Uterus (tissue), 4 donors: ENCODE data around the gene SHROOM3. TPM values are rescaled to one million over a fixed set of nuclear protein-coding genes. Genes with fewer than 3 reads are reported as not detected.

Experiments
- DNase-seq, 2 donors: peaks; one replicate each; pipeline ENCODE4 v3.0.0-alpha.2; 2019 to 2020
- H3K27ac ChIP-seq, 2 donors: fragments of 200-600 bp; sonication (generic); 1 replicate in 1 of 2; 2 replicates in 1 of 2; pipeline ENCODE4 v1.5.1; 2016 to 2018
- H3K27me3 ChIP-seq, 2 donors: fragments of 200-600 bp; sonication (generic); one replicate each; pipeline ENCODE4 v1.5.1; 2018 to 2019; ENCODE audit warnings: control low read depth in 1 of 2
- H3K36me3 ChIP-seq, 2 donors: fragments of 200-600 bp; sonication (generic); one replicate each; pipeline ENCODE4 v1.5.1; 2019; ENCODE audit warnings: control low read depth in 1 of 2
- H3K4me1 ChIP-seq, 2 donors: fragments of 200-600 bp; sonication (generic); one replicate each; pipeline ENCODE4 v1.5.1; 2018 to 2019; ENCODE audit warnings: control low read depth in 1 of 2
- H3K4me3 ChIP-seq, 2 donors: fragments of 200-600 bp; sonication (generic); 1 replicate in 1 of 2; 2 replicates in 1 of 2; pipeline ENCODE4 v1.5.1; 2018 to 2019; ENCODE audit warnings: mild to moderate bottlenecking in 1 of 2
- H3K9me3 ChIP-seq, 2 donors: fragments of 200-600 bp; sonication (generic); one replicate each; pipeline ENCODE4 v1.5.1; 2019; ENCODE audit warnings: control low read depth in 1 of 2
- CTCF ChIP-seq, 4 experiments: fragments of 200-600 bp in 2 of 4; fragments of 450-650 bp in 2 of 4; sonication (generic) in 2 of 4; IDR thresholded peaks; one replicate each; pipeline ENCODE4 v1.5.1; 2016 to 2019; ENCODE audit warnings: antibody characterized with exemption in 4 of 4, mild to moderate bottlenecking in 2 of 4, moderate library complexity in 1 of 4
- POLR2A ChIP-seq, 2 donors: fragments of 450-650 bp; IDR thresholded peaks; one replicate each; pipeline ENCODE4 v1.6.1; 2016; ENCODE audit warnings: antibody characterized with exemption in 2 of 2, mild to moderate bottlenecking in 1 of 2, moderate library complexity in 1 of 2
- intact Hi-C: fragments of 100-400 bp; cut with DNase I; formaldehyde crosslinking; loops from one replicate; pipeline ENCODE4 v1.15.1; 2023; ENCODE audit warnings: low total_unique reads
- total RNA-seq, 4 donors: library from RNA; depleted of rRNA in 3 of 4; stranded (reverse); fragments of >200 nt in 3 of 4; gene quantifications; one replicate each; pipeline versions ENCODE4 v1.1.0 to v1.2.4, GENCODE V29; 2014 to 2023
- donor health status: DM: yes; HTN: yes; CAD: no.

The SHROOM3 gene
- total RNA-seq, 4 donors from 2014 or later = 1.5 to 24.1 (median 3.4) TPM

- H3K4me1 ChIP-seq = no peaks in the 10 kb centered on the region
- no peaks in the 10 kb centered on the region for H3K36me3 ChIP-seq
- intact Hi-C loops = no loop called here
- H3K27me3 ChIP-seq = no peaks in the 10 kb centered on the region
- TF ChIP-seq POLR2A (IDR thresholded peaks at IDR 0.05) = no peak
- no peaks in the 10 kb centered on the region for H3K9me3 ChIP-seq
- no peak for DNase-seq
- no peak overlapping the region for H3K4me3 ChIP-seq
- H3K27ac ChIP-seq = no peak overlapping the region
Observed at GRCh38 chr4:76470532-76470931, 35.5 kb downstream of the SHROOM3 start.

GRCh38 chr4:76476571-76476970, 41.5 kb downstream of the SHROOM3 start:
- Histone ChIP-seq H3K27ac (no peak overlapping the region), H3K4me3 (no peak overlapping the region), H3K36me3 (no peaks in the 10 kb centered on the region), H3K4me1 (no peaks in the 10 kb centered on the region), H3K9me3 (no peaks in the 10 kb centered on the region), H3K27me3 (no peaks in the 10 kb centered on the region)
- TF ChIP-seq POLR2A (IDR thresholded peaks at IDR 0.05) (no peak), CTCF (IDR thresholded peaks at IDR 0.05) (no peak)
- intact Hi-C loops = no loop called here
- DNase-seq = no peak

DNA sequence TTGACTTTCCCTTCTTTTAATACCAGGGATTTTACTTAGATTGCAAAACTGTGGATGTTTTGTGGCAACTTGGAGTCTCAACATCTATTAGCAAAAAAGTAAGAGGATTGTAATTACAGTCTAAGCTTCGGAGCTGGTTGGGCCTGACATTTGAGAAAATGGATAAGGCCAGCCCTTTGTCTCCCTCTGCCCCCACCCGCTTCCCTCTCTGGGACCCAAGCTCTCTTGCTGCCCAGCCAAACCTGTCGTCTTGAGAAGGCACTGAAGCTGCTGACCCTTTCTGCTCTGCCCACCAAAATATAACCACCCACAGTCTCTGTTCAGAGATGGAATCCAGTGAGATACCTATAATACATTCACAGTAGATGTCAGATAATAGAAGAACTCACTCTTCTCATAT, 49.6 kb downstream of the SHROOM3 start:
- no peak for TF ChIP-seq POLR2A (IDR thresholded peaks at IDR 0.05)
- TF ChIP-seq CTCF (IDR thresholded peaks at IDR 0.05) = no peak
- H3K27ac ChIP-seq = no peak overlapping the region
- no peak overlapping the region for H3K4me3 ChIP-seq
- no peak for DNase-seq
- H3K4me1 ChIP-seq = no peaks in the 10 kb centered on the region
- no peaks in the 10 kb centered on the region for H3K9me3 ChIP-seq
- intact Hi-C loops = no loop called here
- no peaks in the 10 kb centered on the region for H3K27me3 ChIP-seq
- no peaks in the 10 kb centered on the region for H3K36me3 ChIP-seq

DNA sequence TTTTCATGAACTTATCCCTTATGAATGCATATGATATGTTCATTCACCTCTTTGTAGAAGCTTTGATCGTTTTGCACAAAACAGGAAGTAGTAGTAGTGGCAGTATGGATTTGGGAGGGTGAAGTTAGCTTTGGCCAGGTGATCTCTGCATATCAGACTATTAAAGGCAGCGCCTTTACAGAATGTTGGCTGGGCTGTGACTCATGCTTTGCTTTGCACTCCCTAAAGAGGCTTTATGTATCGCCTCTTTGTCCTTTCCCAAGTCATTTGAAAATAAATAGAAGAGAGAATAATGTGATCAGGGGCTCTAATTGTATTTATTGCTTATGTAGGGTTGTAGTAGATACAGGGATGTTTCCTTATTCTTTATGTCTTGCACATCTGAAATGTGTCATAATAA, 50.4 kb downstream of the SHROOM3 start:
- no peaks in the 10 kb centered on the region for H3K4me1 ChIP-seq
- H3K4me3 ChIP-seq = no peak overlapping the region
- intact Hi-C loops = no loop called here
- no peak for DNase-seq
- no peaks in the 10 kb centered on the region for H3K9me3 ChIP-seq
- no peaks in the 10 kb centered on the region for H3K27me3 ChIP-seq
- no peaks in the 10 kb centered on the region for H3K36me3 ChIP-seq
- no peak overlapping the region for H3K27ac ChIP-seq
- TF ChIP-seq POLR2A (IDR thresholded peaks at IDR 0.05) (no peak), CTCF (IDR thresholded peaks at IDR 0.05) (no peak)

DNA sequence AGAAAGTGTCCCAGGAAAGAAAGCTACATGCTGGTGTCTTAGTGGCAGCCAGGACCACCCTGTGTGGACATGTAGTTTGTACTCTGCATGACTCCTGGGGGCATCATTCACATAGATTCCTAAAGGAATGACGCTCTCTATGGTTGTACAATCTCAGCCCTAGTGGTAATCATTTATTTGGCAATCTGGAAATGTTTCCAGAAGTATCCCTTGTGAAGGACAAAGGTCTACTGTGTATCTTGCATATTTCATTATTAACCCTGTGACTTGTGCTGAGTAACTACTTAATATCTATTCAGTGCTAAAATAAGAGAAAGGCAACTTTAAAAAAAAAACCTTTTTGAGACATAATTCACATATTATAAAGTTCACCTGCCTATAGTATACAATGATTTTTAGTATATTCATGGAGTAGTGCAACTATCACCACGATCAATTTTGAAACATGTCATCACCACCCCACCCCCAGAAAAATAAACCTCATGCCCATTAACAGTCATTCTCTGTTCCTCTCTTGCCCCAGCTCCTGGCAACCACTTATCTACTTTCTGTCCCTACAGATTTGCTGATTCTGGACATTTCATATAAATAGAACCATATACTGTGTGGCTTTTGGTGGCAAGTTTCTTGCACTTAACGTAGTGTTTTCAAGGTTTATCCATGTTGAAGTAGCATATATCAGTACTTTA, 51.7 kb downstream of the SHROOM3 start:
- TF ChIP-seq CTCF (IDR thresholded peaks at IDR 0.05) = no peak
- no peak for TF ChIP-seq POLR2A (IDR thresholded peaks at IDR 0.05)
- Histone ChIP-seq H3K4me3 (no peak overlapping the region), H3K27me3 (no peaks in the 10 kb centered on the region), H3K9me3 (no peaks in the 10 kb centered on the region), H3K36me3 (no peaks in the 10 kb centered on the region), H3K27ac (no peak overlapping the region), H3K4me1 (no peaks in the 10 kb centered on the region)
- intact Hi-C loops = no loop called here
- DNase-seq = no peak

- no peaks in the 10 kb centered on the region for H3K27me3 ChIP-seq
- H3K9me3 ChIP-seq = no peaks in the 10 kb centered on the region
- intact Hi-C loops = no loop called here
- DNase-seq = no peak
- no peaks in the 10 kb centered on the region for H3K4me1 ChIP-seq
- H3K4me3 ChIP-seq = no peak overlapping the region
- H3K36me3 ChIP-seq = no peaks in the 10 kb centered on the region
- TF ChIP-seq CTCF (IDR thresholded peaks at IDR 0.05) (no peak), POLR2A (IDR thresholded peaks at IDR 0.05) (no peak)
- H3K27ac ChIP-seq = no peak overlapping the region
Observed at GRCh38 chr4:76487621-76488020, 52.6 kb downstream of the SHROOM3 start.
